ENCODE data around the gene BNIPL. TPM values are rescaled to one million over a fixed set of nuclear protein-coding genes. Genes with fewer than 3 reads are reported as not detected.

The BNIPL gene
- total RNA-seq, 1 donor from 2014 or later, result 0.47 TPM

DNA sequence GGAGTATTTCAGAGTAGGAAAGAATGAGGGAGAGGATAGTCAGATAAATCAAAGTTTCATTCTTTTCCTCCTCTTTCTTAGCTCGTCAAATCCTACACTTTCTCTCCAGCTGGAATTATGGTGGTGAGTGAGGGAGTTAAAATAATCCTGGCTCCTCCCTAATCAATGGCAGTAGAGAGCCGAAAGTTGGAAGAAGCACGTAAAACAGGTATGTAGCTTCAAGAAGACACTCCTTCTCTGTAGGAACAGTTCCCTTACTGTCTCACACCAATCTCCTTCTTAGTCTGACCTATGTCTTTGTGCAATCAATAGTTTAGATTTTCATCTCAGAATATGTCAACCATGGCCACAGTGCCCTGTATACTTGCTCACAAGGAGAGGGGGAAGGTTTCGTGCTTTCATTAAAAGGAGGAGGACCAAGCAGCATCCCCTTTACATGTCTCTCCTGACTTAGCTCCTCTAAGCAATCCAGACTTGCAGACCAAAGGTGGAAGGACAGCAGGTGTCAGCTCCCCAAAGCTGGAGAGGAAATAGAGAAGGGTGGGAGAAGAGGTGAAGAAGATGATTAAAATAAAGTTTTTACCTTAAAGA lies 30.6 kb upstream of the BNIPL start:
- Histone ChIP-seq H3K27ac (replicated peaks) (peak overlapping the region; percentile 94), H3K9me3 (replicated peaks) (no peaks in the 10 kb centered on the region), H3K36me3 (peaks cover 19% of the 10 kb centered on the region), H3K4me1 (peaks cover 90% of the 10 kb centered on the region), H3K4me3 (peak overlapping the region; percentile 79), H3K27me3 (ENCODE audit: low read depth) (no peaks in the 10 kb centered on the region)
- TF ChIP-seq, protein P1, sequence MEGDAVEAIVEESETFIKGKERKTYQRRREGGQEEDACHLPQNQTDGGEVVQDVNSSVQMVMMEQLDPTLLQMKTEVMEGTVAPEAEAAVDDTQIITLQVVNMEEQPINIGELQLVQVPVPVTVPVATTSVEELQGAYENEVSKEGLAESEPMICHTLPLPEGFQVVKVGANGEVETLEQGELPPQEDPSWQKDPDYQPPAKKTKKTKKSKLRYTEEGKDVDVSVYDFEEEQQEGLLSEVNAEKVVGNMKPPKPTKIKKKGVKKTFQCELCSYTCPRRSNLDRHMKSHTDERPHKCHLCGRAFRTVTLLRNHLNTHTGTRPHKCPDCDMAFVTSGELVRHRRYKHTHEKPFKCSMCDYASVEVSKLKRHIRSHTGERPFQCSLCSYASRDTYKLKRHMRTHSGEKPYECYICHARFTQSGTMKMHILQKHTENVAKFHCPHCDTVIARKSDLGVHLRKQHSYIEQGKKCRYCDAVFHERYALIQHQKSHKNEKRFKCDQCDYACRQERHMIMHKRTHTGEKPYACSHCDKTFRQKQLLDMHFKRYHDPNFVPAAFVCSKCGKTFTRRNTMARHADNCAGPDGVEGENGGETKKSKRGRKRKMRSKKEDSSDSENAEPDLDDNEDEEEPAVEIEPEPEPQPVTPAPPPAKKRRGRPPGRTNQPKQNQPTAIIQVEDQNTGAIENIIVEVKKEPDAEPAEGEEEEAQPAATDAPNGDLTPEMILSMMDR (IDR thresholded peaks at IDR 0.05; ENCODE audit: borderline replicate concordance), result no peak
- no peak for DNase-seq
- intact Hi-C loops (cut with micrococcal nuclease), result loop anchor here (10.0 kb wide), 1 partner anchor 59 kb away; the partner anchor contains the start of gene MLLT11

DNA sequence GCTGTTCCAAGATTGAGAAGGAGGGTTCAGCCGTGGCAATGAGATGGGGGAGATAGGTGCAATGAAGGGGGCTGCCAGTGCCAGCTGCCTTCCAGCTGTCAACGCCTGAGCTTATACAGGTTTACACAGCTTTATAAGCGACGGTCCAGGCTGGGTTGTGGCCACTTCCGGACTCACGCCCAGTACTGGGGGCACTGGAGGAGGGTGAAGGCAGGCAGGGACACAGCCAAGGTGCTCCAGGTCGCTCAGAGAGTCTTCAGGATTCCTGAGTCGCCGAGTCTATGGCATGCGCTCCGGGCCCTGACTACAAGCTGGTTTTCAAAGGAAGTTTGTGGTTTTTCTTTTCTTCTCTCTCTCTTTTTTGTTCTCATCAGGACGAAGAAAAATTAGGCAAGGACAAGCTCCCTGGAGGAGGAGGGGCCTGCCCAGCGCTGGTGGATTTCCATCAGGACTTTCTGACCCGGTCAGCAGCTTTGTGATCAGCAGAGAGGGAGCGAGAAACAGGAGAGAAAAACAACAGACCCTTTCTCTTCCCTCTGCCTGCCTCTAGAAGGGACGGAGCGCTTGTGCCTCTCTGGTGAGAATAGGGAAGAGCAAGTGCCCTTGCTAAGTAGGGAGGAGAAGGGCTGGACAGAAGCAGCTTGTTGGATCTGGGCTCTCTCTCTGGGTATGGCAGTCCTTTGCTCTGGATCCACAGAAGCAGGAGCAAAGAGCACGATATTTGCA lies 29.9 kb upstream of the BNIPL start, which contains the start of gene MINDY1:
Gene MINDY1 (minus strand): TSS at position 576 of the 726 bp plus-strand sequence. CDS start 4,285 bp downstream, outside the sequence.
- no peaks in the 10 kb centered on the region for H3K9me3 ChIP-seq (replicated peaks)
- peak within 1 kb of the TSS; percentile 94 for H3K27ac ChIP-seq (replicated peaks)
- peaks cover 93% of the 10 kb centered on the region for H3K4me1 ChIP-seq
- peak; percentile 49 for DNase-seq
- H3K27me3 ChIP-seq (ENCODE audit: low read depth), result no peaks in the 10 kb centered on the region
- intact Hi-C loops (cut with micrococcal nuclease), result loop anchor here (10.0 kb wide), 1 partner anchor 58 kb away; the partner anchor contains the start of gene MLLT11
- H3K4me3 ChIP-seq, result peak within 1 kb of the TSS; percentile 79
- TF ChIP-seq, protein P1 (IDR thresholded peaks at IDR 0.05; ENCODE audit: borderline replicate concordance), result peak; percentile 62
- peaks cover 12% of the 10 kb centered on the region for H3K36me3 ChIP-seq

- no peak for DNase-seq
- no peaks in the 10 kb centered on the region for H3K9me3 ChIP-seq (replicated peaks)
- H3K36me3 ChIP-seq, result no peaks in the 10 kb centered on the region
- peak overlapping the region; percentile 94 for H3K27ac ChIP-seq (replicated peaks)
- H3K27me3 ChIP-seq (ENCODE audit: low read depth), result no peaks in the 10 kb centered on the region
- TF ChIP-seq, protein P1 (IDR thresholded peaks at IDR 0.05; ENCODE audit: borderline replicate concordance), result no peak
- H3K4me1 ChIP-seq, result peaks cover 93% of the 10 kb centered on the region
- peak overlapping the region; percentile 79 for H3K4me3 ChIP-seq
- intact Hi-C loops (cut with micrococcal nuclease), result loop anchor here (10.0 kb wide), 1 partner anchor 57 kb away; the partner anchor contains the start of gene MLLT11
Measured at GRCh38 chr1:151007853-151008243, 28.5 kb upstream of the BNIPL start.

DNA sequence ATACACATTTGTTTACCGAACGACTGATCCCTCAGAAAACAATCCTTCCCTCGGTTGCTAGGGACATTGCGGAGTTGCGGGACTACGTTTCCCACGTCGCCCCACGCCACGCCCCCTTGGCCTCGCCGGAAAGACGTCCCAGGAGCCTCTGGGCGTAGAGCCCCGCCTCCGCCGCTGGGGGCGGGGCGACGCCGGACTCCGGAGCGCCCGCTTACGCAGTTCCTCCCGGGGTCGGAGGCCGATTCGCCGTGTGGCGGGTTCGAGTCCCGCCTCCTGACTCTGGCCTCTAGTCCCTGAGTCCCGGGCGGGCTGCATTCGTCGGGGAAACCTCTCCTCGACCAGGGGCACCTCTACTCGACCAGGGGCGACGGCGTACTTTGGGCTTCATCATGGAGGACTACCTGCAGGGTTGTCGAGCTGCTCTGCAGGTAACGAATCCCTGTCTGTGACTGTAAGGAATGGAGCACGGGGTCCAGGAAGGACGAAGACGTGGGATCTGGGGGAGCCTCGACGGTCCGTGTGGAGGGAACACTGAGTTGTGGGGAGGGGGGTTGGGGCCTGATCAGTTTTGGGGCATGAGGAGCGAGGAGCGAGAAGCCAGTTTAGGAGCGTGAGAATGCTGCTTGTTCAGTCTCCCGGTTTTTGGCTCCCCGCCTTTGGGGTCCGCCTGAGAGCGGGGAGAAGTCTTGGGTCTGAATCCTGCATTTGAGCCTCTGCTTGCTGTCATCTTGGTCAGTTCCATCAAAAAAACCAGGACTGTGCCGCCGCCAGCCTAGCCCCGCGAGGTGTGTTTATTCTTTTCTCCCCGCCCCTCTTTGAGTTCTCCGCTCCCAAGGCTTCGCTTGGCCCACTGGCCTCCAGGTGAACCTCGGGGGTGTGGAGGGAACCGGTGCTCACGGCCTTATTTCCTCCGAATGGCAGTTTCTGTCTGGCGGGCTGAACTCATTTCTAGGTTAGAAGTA lies 27.9 kb upstream of the BNIPL start, which contains the start of gene PRUNE1:
Gene PRUNE1 (plus strand): TSS at position 206 of the 962 bp plus-strand sequence. CDS start 184 bp downstream, at position 390.
- H3K4me3 ChIP-seq, result peak within 1 kb of the TSS; percentile 79
- peak; percentile 97 for DNase-seq
- H3K4me1 ChIP-seq, result peaks cover 93% of the 10 kb centered on the region
- no peaks in the 10 kb centered on the region for H3K27me3 ChIP-seq (ENCODE audit: low read depth)
- TF ChIP-seq, protein P1 (IDR thresholded peaks at IDR 0.05; ENCODE audit: borderline replicate concordance), result no peak
- intact Hi-C loops (cut with micrococcal nuclease), result loop anchor here (10.0 kb wide), 1 partner anchor 56 kb away; the partner anchor contains the start of gene MLLT11
- peak within 1 kb of the TSS; percentile 94 for H3K27ac ChIP-seq (replicated peaks)
- H3K9me3 ChIP-seq (replicated peaks), result no peaks in the 10 kb centered on the region
- H3K36me3 ChIP-seq, result no peaks in the 10 kb centered on the region

DNA sequence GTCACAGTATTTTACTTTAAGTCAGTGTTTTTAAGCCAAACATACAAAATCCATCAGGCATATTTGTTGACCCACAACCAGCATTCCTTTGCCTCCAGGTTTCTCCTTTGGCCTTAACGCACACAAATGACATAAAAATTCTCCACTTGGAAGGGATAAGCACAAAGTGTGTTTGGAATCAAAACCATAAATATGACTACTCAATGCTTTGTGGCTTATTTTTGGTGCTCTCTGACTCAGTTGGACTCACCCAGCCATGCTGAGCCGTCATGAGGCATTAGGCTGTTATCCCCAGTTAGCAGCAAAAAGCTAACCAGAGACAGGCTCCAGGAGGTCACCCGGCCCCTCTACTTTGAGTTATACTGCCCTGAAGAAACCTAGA lies 27.2 kb upstream of the BNIPL start:
- Histone ChIP-seq H3K9me3 (replicated peaks) (no peaks in the 10 kb centered on the region), H3K36me3 (no peaks in the 10 kb centered on the region), H3K27me3 (ENCODE audit: low read depth) (no peaks in the 10 kb centered on the region), H3K4me1 (peaks cover 92% of the 10 kb centered on the region), H3K27ac (replicated peaks) (peak overlapping the region; percentile 94), H3K4me3 (peak overlapping the region; percentile 79)
- DNase-seq, result no peak
- TF ChIP-seq, protein P1 (IDR thresholded peaks at IDR 0.05; ENCODE audit: borderline replicate concordance), result no peak
- intact Hi-C loops (cut with micrococcal nuclease), result loop anchor here (10.0 kb wide), 1 partner anchor 56 kb away; the partner anchor contains the start of gene MLLT11
